Parathyroid adenoma (tissue), 2 donors: ENCODE measurements around the gene USP4.

Experiments
- H2AFZ ChIP-seq: fragments of 300-600 bp; sonication (generic); one replicate; pipeline ENCODE4 v1.7.0; 2017; ENCODE audit warnings: antibody characterized with exemption, mild to moderate bottlenecking
- H3K27ac ChIP-seq: fragments of 300-600 bp; sonication (generic); one replicate; pipeline ENCODE4 v1.7.0; 2017
- H3K27me3 ChIP-seq: fragments of 300-600 bp; sonication (generic); one replicate; pipeline ENCODE4 v1.7.0; 2017; ENCODE audit warnings: low read length; ENCODE audit not compliant: control insufficient read depth, insufficient read depth
- H3K36me3 ChIP-seq: fragments of 300-600 bp; sonication (generic); one replicate; pipeline ENCODE4 v1.7.0; 2017; ENCODE audit warnings: low read length; ENCODE audit not compliant: control insufficient read depth, insufficient read depth
- H3K4me1 ChIP-seq: fragments of 300-600 bp; sonication (generic); one replicate; pipeline ENCODE4 v1.7.0; 2017; ENCODE audit warnings: control low read depth
- H3K4me2 ChIP-seq: fragments of 300-600 bp; sonication (generic); one replicate; pipeline ENCODE4 v1.7.0; 2017; ENCODE audit warnings: low read length
- H3K4me3 ChIP-seq: fragments of 300-600 bp; sonication (generic); one replicate; pipeline ENCODE4 v1.7.0; 2017; ENCODE audit warnings: low read depth, low read length
- H3K79me2 ChIP-seq: fragments of 300-600 bp; sonication (generic); one replicate; pipeline ENCODE4 v1.7.0; 2017; ENCODE audit warnings: control low read depth
- H3K9ac ChIP-seq: fragments of 300-600 bp; sonication (generic); one replicate; pipeline ENCODE4 v1.7.0; 2017; ENCODE audit warnings: mild to moderate bottlenecking
- H3K9me3 ChIP-seq: fragments of 300-600 bp; sonication (generic); one replicate; pipeline ENCODE4 v1.7.0; 2017; ENCODE audit warnings: low read length; ENCODE audit not compliant: control insufficient read depth
- CTCF ChIP-seq: fragments of 300-600 bp; sonication (generic); IDR thresholded peaks from one replicate; pipeline ENCODE4 v1.7.0; 2017; ENCODE audit warnings: antibody characterized with exemption, mild to moderate bottlenecking
- donor health status: primary hyperparathyroidism.

USP4 gene

GRCh38 chr3:49279376-49279775 lies 60.5 kb downstream of the USP4 start:
- no peak for TF ChIP-seq CTCF
- Histone ChIP-seq H3K27me3 (no peaks in the 10 kb centered on the region), H3K9me3 (no peaks in the 10 kb centered on the region), H3K4me1 (peaks cover 10% of the 10 kb centered on the region), H3K79me2 (no peaks in the 10 kb centered on the region), H3K36me3 (no peaks in the 10 kb centered on the region), H3K4me2 (no peak overlapping the region), H3K27ac (peak overlapping the region; percentile 98), H3K4me3 (no peak overlapping the region), H2AFZ (no peak overlapping the region), H3K9ac (no peak overlapping the region)

- Histone ChIP-seq H2AFZ (no peak overlapping the region), H3K4me2 (no peak overlapping the region), H3K4me1 (peaks cover 10% of the 10 kb centered on the region), H3K27ac (peak overlapping the region; percentile 98), H3K36me3 (no peaks in the 10 kb centered on the region), H3K9ac (no peak overlapping the region), H3K4me3 (no peak overlapping the region), H3K79me2 (no peaks in the 10 kb centered on the region), H3K9me3 (no peaks in the 10 kb centered on the region), H3K27me3 (no peaks in the 10 kb centered on the region)
- TF ChIP-seq CTCF = no peak
Measured at GRCh38 chr3:49278548-49278947, 61.3 kb downstream of the USP4 start.

GRCh38 chr3:49277383-49277775 lies 62.5 kb downstream of the USP4 start:
- Histone ChIP-seq H3K9me3 (no peaks in the 10 kb centered on the region), H2AFZ (peak overlapping the region; percentile 100), H3K4me1 (peaks cover 10% of the 10 kb centered on the region), H3K79me2 (no peaks in the 10 kb centered on the region), H3K9ac (peak overlapping the region; percentile 51), H3K4me3 (peak overlapping the region; percentile 54), H3K27me3 (no peaks in the 10 kb centered on the region), H3K4me2 (peak overlapping the region; percentile 66), H3K36me3 (no peaks in the 10 kb centered on the region), H3K27ac (peak overlapping the region; percentile 98)
- no peak for TF ChIP-seq CTCF

GRCh38 chr3:49276475-49277382 lies 63.1 kb downstream of the USP4 start, which contains the start of gene C3orf62:
TSS of gene C3orf62 (minus strand) at chr3:49277232. CDS start at chr3:49276872, 360 bp downstream.
- Histone ChIP-seq H2AFZ (peak within 1 kb of the TSS; percentile 100), H3K9me3 (no peaks in the 10 kb centered on the region), H3K4me3 (peak within 1 kb of the TSS; percentile 54), H3K27ac (peak within 1 kb of the TSS; percentile 98), H3K27me3 (no peaks in the 10 kb centered on the region), H3K4me1 (peaks cover 10% of the 10 kb centered on the region), H3K36me3 (no peaks in the 10 kb centered on the region), H3K79me2 (no peaks in the 10 kb centered on the region), H3K9ac (peak within 1 kb of the TSS; percentile 51), H3K4me2 (peak within 1 kb of the TSS; percentile 66)
- TF ChIP-seq CTCF = no peak
